HG02840 (cell line): Measurements from ENCODE around the gene HSF5.
"Not testable (repeated sequence)": the region's sequence is repeated elsewhere in the genome, so short reads cannot be mapped to it uniquely, and the experiment has no call there.

ENCODE experiments used
- ATAC-seq: cut with Tn5 transposase; IDR thresholded peaks from one replicate; pipeline ENCODE4 v1.9.1; 2021; ENCODE audit warnings: mild to moderate bottlenecking, moderate library complexity, moderate number of reproducible peaks; ENCODE audit not compliant: unreplicated experiment, low FRiP score

The HSF5 gene

GRCh38 chr17:58491510-58492045 lies 3.4 kb upstream of the HSF5 start:
- ATAC-seq = no peak

- no peak for ATAC-seq
These were observed 251 bp upstream of the HSF5 start for GRCh38 chr17:58488428-58488890.

GRCh38 chr17:58484600-58484999 lies 3.6 kb downstream of the HSF5 start:
- ATAC-seq = no peak

DNA sequence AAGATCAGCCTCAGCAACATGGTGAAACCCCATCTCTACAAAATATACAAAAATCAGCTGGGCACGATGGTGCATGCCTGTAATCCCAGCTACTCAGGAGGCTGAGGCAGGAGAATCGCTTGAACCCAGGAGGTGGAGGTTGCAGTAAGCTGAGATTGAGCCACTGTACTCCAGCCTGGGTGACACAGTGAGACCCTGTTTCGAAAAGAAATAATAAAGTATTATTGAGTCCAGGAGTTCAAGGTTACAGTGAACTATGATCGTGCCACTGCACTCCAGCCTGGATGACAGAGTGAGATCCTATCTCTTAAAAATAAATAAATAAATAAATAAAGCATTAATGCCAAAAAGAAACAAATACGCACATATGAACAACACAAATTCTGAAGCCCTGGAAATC lies 6.4 kb downstream of the HSF5 start:
- ATAC-seq = not testable (repeated sequence)

DNA sequence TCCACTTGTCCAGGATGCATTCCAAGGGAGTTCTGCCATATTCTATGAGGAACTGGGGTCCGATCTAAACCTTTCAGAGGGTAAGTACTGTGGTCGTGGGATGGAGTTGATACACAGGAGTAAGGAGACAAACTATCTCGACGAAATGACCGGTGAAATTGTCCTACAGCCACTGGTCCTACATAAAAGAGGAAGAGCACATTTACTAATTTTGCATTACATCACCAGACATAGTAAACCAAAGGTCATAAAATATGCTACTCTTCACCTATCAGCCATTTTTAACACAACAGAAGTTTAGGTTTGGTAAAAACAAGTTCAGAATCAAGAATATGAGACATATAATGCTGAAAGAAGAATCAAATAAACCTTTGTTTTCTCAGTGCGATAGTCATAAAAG lies 8.1 kb downstream of the HSF5 start:
- no peak for ATAC-seq

GRCh38 chr17:58476812-58477211 lies 11.4 kb downstream of the HSF5 start:
- no peak for ATAC-seq

DNA sequence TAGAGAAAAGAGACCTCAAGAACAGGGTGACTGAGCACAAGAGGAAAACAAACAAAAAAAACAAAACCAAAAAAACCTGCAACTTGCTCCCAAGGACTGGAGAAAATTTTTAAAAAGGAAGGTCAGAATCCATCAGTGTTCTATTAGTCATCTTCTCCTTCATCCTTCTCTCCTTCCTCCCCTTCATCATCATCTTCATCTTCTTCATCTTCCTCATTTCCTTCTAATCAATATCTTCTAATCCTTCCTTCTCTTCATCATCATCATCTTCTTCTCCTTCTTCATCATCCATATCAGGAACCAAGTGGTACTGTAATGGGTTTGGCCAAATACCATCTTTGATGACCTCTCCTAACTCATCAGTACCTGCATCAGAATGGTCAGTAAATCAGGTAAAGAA lies 12.2 kb downstream of the HSF5 start:
- no peak for ATAC-seq

DNA sequence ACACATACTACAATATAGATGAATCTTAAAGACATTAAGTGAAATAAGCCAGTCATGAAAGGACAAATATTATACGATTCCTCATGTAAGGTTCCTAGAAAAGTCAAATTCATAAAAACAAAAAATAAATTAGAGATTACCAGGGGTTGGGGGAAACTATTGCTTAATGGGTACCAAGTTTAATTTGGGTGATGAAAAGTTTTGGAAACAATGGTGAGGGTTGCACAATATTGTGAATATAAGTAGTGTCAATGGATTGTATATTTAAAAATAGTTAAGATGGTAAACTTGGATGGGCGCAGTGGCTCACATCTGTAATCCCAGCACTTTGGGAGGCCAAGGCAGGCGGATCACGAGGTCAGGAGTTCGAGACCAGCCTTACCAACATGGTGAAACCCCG lies 17.9 kb downstream of the HSF5 start:
- no peak for ATAC-seq

- ATAC-seq = no peak
These were observed 19.3 kb downstream of the HSF5 start for GRCh38 chr17:58468944-58469343.

GRCh38 chr17:58455491-58455890 lies 32.7 kb downstream of the HSF5 start:
- no peak for ATAC-seq

- ATAC-seq = no peak
These were observed 35.5 kb downstream of the HSF5 start for GRCh38 chr17:58452738-58453137.

DNA sequence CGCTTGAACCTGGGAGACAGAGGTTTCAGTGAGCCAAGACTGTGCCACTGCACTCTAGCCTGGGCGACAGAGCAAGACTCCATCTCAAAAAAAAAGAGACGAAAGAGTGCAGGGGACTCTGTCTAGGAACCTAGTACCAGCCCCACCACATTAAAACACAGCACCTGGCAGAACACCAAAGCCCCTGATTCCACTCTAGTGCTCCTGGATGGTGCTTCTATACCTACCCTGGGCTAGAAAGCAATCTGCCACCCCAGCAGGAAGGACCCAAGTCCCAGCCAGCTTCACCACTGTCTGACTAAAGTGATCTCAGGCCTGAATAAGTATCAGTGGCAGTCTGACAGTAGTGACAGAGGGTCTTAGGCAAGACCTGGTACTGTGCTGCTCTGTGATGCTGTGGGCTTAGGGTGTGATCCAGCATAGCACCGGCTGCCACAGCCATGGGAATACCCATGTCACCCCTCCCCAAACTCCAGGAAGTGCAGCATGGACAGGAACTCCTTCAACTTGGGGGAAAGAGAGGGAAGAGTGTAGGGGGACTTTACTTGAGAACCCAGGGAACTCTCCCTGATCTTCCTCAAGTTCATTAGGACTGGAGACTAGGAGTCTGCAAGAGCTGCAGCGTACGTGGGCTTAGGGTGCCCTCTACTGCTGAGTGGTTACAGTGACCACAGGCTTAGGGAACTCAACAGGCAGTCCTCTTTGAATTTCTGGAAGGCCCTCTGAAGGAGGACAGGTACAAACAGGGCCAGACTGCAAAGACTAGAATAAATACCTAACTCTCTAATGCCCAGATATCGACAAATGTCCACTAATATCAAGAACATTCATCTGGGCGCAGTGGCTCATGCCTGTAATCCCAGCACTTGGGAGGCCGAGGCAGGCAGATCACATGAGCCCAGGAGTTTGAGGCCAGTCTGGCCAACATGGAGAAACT lies 40.9 kb downstream of the HSF5 start:
- no peak for ATAC-seq

DNA sequence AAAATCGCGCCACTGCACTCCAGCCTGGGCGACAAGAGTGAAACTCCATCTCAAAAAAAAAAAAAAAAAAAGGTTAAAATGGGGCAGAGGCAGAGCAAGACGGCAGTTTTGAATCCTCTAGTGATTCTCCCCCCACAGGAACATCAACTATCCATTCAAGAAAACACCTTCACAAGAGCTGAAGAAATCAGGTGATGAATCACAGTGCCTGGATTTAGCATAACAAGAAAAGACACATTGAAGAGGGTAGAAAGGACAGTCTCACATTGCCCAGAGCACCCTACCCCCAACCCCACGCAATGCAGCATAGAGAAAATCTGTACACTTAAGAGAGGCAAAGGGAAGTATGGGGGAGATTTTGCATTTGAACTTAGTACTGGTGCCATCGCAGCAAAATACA lies 42.1 kb downstream of the HSF5 start:
- no peak for ATAC-seq

DNA sequence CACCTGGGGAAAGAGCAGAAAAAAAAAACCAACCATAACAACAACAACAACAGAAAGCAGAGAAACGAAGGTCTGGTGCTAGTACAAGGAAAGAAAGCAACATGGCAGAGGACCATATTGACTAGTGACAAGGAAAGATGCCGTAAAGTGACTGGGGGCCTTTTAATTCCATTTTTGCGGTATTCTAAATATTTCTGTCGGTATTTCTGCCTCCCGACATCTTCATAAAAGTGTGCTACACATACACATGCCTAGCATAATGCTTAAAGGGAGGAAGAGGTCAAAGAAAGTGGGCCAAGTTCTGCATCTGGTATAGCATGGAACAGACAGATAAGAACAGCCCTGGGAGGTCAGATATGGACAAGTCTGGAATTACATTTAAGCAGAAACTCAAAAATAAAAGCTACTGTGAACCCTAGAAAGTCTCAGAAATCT lies 51.4 kb downstream of the HSF5 start:
- ATAC-seq = no peak

DNA sequence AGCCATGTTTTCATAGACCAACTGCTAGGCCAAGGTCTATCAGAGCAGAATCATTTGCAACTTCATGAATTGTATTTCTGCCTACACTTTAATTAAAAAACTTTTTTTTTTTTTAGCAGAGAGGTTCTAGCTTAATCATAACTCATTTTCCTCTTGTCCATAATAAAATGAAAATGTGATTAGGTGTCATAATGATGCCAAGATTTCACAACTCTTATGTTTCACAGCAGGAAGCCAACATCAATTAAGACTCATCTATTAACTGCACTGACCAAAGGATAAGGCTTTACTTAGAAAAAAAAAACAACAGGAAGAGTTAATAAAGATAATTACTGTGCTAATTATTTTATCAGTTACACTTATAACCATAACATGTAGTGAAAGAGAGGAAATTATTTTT lies 52.0 kb downstream of the HSF5 start:
- ATAC-seq = no peak

- ATAC-seq = no peak
These were observed 55.2 kb downstream of the HSF5 start for GRCh38 chr17:58432806-58433573.

GRCh38 chr17:58427807-58428206 lies 60.4 kb downstream of the HSF5 start:
- no peak for ATAC-seq

DNA sequence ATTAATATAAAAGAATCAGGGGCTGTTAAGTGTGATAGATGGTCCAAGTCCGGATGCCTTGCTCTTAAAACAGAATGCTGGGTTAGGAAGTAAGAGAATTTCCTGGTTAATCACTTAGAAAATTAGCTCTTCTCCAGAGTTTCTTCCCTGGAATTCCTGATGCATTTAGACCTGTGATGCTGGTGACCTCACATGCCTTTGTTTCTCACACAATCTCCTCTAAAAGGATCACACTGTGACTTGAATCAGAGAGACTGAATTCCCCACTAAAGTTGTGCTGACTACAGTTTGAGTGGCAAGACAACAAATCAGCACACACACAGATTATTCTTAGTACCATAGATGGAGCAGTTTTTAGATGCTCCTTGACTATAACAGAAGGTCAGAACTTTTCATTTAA lies 66.5 kb downstream of the HSF5 start:
- ATAC-seq = no peak

DNA sequence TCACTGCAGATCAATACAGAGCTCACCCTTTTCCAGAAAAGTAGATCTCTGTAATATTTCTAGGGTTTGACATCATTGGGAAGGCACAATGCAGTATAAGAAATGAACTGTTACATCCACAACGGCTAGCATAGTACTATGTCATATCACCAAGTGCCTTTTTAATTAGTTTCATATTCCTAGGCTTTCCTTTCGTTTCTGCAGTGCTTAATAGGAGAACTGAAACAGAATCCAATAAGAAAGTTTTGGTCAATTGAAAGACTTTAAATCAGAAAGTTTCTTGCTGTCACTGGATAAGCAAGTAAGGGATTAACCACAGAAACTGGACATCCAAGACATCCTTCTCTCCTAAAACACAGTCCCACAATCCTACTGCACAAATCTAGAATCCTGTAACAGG lies 67.4 kb downstream of the HSF5 start:
- ATAC-seq = no peak

DNA sequence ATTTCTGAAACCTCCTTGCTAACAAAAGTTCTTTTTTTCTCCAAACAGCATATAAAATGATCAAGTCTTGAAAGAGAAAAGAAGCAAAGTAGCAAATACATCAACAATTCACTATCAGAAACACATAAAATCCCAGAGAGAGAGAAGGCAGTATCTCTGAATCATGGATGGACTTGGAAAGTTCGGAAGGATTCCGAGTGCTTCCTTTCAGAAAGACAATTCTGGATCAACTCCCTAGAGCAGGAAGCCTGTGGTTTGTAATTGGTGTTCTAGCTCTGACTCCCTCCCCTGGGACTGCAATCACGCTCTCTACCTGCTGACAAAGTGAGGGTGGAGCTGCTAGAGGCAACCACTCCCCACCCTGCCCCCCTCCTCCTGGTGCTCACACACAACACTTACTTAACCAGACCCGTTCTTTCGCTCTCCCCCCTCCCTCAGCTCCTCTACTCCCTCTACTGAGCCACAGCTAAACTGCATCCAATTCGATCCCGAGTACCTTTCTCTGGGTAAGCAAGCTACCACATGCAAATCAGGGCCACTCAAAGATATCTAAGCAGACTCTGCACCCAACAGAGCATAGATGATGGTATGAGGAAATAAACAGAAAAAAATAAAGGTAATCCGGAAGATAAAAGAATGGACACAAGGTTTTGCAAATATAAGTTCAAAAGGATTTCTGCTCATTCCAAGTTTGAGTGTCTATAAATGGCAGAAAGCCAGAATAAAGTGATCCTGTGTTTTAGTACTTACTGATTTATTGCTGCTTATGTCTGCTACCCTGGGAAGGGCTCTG lies 70.7 kb downstream of the HSF5 start, which contains the start of gene RNF43:
RNF43 (minus strand) TSS at position 235 of the 793 bp plus-strand sequence. CDS start 1,957 bp downstream, outside the sequence.
- peak; percentile 83 for ATAC-seq
